Breast epithelium (tissue), 4 donors: ENCODE data around the gene BCL2L14. TPM values are rescaled to one million over a fixed set of nuclear protein-coding genes. Genes with fewer than 3 reads are reported as not detected.

ENCODE experiments used
- DNase-seq, 2 donors: peaks; one replicate each; pipeline ENCODE4 v3.0.0-alpha.2; 2019; ENCODE audit warnings: low spot score in 2 of 2
- H3K27ac ChIP-seq, 2 donors: fragments of 200-600 bp; sonication (generic) in 1 of 2; one replicate each; pipeline ENCODE4 v1.5.1; 2016 to 2019; ENCODE audit warnings: mild to moderate bottlenecking in 1 of 2
- H3K27me3 ChIP-seq, 2 donors: fragments of 200-600 bp; sonication (generic) in 1 of 2; one replicate each; pipeline versions ENCODE4 v1.5.1 to v1.6.0; 2017 to 2019; ENCODE audit warnings: control low read depth in 1 of 2, mild to moderate bottlenecking in 1 of 2
- H3K36me3 ChIP-seq: fragments of 200-600 bp; one replicate; pipeline ENCODE4 v1.5.1; 2019
- H3K4me1 ChIP-seq, 2 donors: fragments of 200-600 bp; sonication (generic); one replicate each; pipeline ENCODE4 v1.5.1; 2016 to 2019; ENCODE audit warnings: control low read depth in 1 of 2
- H3K4me3 ChIP-seq, 3 donors: fragments of 200-600 bp; sonication (generic); 1 replicate in 2 of 3; 2 replicates in 1 of 3; pipeline ENCODE4 v1.5.1; 2016 to 2019; ENCODE audit warnings: mild to moderate bottlenecking in 3 of 3, moderate library complexity in 2 of 3
- H3K9me3 ChIP-seq, 2 donors: fragments of 200-600 bp; sonication (generic) in 1 of 2; one replicate each; pipeline ENCODE4 v1.5.1; 2016 to 2019; ENCODE audit warnings: control low read depth in 1 of 2
- POLR2A ChIP-seq: fragments of 450-650 bp; IDR thresholded peaks from one replicate; pipeline ENCODE4 v1.6.1; 2016; ENCODE audit warnings: antibody characterized with exemption, mild to moderate bottlenecking, moderate library complexity
- POLR2AphosphoS5 ChIP-seq, 3 donors: sonication (generic); formaldehyde crosslinking; IDR thresholded peaks; one replicate each; pipeline ENCODE4 v1.6.1; 2017; ENCODE audit warnings: antibody characterized with exemption in 3 of 3
- intact Hi-C: fragments of 100-400 bp; cut with DNase I; formaldehyde crosslinking; loops from one replicate; pipeline ENCODE4 v1.15.1; 2023; ENCODE audit warnings: low total_unique reads
- total RNA-seq, 3 donors: library from RNA; depleted of rRNA; stranded (reverse); fragments of >200 nt; gene quantifications; one replicate each; pipeline ENCODE4 v1.1.0, GENCODE V29; 2016
- TF ChIP-seq, protein P1 (sequence below), 3 donors: fragments of 450-650 bp; IDR thresholded peaks; one replicate each; pipeline ENCODE4 v1.5.1; 2016 to 2017; ENCODE audit warnings: antibody characterized with exemption in 3 of 3, mild to moderate bottlenecking in 3 of 3, moderate library complexity in 3 of 3

Gene BCL2L14
- 1 to 10 TPM in 1 of 3 donors, under 1 TPM in 1, not detected in 1; 0.29 to 1.6 TPM for total RNA-seq

- no peak for DNase-seq
- H3K27ac ChIP-seq, result peak within 1 kb of the TSS in 1 of 2 donors; percentile 36
- H3K4me1 ChIP-seq, result no peaks in the 10 kb centered on the region
- intact Hi-C loops, result no loop called here
- no peaks in the 10 kb centered on the region for H3K9me3 ChIP-seq
- H3K4me3 ChIP-seq, result peak within 1 kb of the TSS in 2 of 3 donors; percentile 31 to 56
- H3K36me3 ChIP-seq, result no peaks in the 10 kb centered on the region
- no peaks in the 10 kb centered on the region for H3K27me3 ChIP-seq
- TF ChIP-seq, protein P1, sequence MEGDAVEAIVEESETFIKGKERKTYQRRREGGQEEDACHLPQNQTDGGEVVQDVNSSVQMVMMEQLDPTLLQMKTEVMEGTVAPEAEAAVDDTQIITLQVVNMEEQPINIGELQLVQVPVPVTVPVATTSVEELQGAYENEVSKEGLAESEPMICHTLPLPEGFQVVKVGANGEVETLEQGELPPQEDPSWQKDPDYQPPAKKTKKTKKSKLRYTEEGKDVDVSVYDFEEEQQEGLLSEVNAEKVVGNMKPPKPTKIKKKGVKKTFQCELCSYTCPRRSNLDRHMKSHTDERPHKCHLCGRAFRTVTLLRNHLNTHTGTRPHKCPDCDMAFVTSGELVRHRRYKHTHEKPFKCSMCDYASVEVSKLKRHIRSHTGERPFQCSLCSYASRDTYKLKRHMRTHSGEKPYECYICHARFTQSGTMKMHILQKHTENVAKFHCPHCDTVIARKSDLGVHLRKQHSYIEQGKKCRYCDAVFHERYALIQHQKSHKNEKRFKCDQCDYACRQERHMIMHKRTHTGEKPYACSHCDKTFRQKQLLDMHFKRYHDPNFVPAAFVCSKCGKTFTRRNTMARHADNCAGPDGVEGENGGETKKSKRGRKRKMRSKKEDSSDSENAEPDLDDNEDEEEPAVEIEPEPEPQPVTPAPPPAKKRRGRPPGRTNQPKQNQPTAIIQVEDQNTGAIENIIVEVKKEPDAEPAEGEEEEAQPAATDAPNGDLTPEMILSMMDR (IDR thresholded peaks at IDR 0.05), result peak in 1 of 3 donors; percentile 13
- no peak for TF ChIP-seq POLR2A
Measured at GRCh38 chr12:12070674-12071656, at the start of gene BCL2L14. Gene BCL2L14 (plus strand): TSS chr12:12070939. CDS start chr12:12079306, 8,367 bp downstream.

- H3K4me3 ChIP-seq, result no peak overlapping the region
- H3K36me3 ChIP-seq, result no peaks in the 10 kb centered on the region
- intact Hi-C loops, result no loop called here
- H3K4me1 ChIP-seq, result no peaks in the 10 kb centered on the region
- no peak for TF ChIP-seq POLR2AphosphoS5 (IDR thresholded peaks at IDR 0.05)
- TF ChIP-seq, protein P1 (IDR thresholded peaks at IDR 0.05), result no peak
- TF ChIP-seq POLR2A, result no peak
- H3K27me3 ChIP-seq, result no peaks in the 10 kb centered on the region
- H3K9me3 ChIP-seq, result no peaks in the 10 kb centered on the region
- peak overlapping the region in 1 of 2 donors; percentile 45 for H3K27ac ChIP-seq
- no peak for DNase-seq
Measured at GRCh38 chr12:12022306-12022936, 48.3 kb upstream of the BCL2L14 start.

- DNase-seq, result no peak
- Histone ChIP-seq H3K27ac (peak overlapping the region in 1 of 2 donors; percentile 45), H3K4me1 (no peaks in the 10 kb centered on the region), H3K27me3 (no peaks in the 10 kb centered on the region), H3K4me3 (no peak overlapping the region), H3K9me3 (no peaks in the 10 kb centered on the region), H3K36me3 (no peaks in the 10 kb centered on the region)
- intact Hi-C loops, result no loop called here
- TF ChIP-seq POLR2A (no peak), POLR2AphosphoS5 (IDR thresholded peaks at IDR 0.05) (no peak)
- TF ChIP-seq, protein P1 (IDR thresholded peaks at IDR 0.05), result no peak
Measured at GRCh38 chr12:12023456-12023855, 47.3 kb upstream of the BCL2L14 start.

- intact Hi-C loops, result no loop called here
- H3K27ac ChIP-seq, result peak overlapping the region in 1 of 2 donors; percentile 54
- DNase-seq, result peak; percentile 55 to 65
Measured at GRCh38 chr12:12024911-12025682, 45.6 kb upstream of the BCL2L14 start.

More at GRCh38 chr12:12024911-12025682, 45.6 kb upstream of the BCL2L14 start:
- TF ChIP-seq, protein P1 (IDR thresholded peaks at IDR 0.05), result no peak
- peak in 2 of 3 donors; percentile 20 to 38 for TF ChIP-seq POLR2AphosphoS5 (IDR thresholded peaks at IDR 0.05)
- no peaks in the 10 kb centered on the region for H3K27me3 ChIP-seq
- no peaks in the 10 kb centered on the region for H3K36me3 ChIP-seq
- no peak overlapping the region for H3K4me3 ChIP-seq
- no peaks in the 10 kb centered on the region for H3K4me1 ChIP-seq
- H3K9me3 ChIP-seq, result no peaks in the 10 kb centered on the region
